ENCODE measurements around the gene LGI4. TPM values are rescaled to one million over a fixed set of nuclear protein-coding genes. Genes with fewer than 3 reads are reported as not detected.

Gene LGI4
- total and polyA plus RNA-seq, 2 donors from 2014 or later, result 5.1 to 7.5 TPM

DNA sequence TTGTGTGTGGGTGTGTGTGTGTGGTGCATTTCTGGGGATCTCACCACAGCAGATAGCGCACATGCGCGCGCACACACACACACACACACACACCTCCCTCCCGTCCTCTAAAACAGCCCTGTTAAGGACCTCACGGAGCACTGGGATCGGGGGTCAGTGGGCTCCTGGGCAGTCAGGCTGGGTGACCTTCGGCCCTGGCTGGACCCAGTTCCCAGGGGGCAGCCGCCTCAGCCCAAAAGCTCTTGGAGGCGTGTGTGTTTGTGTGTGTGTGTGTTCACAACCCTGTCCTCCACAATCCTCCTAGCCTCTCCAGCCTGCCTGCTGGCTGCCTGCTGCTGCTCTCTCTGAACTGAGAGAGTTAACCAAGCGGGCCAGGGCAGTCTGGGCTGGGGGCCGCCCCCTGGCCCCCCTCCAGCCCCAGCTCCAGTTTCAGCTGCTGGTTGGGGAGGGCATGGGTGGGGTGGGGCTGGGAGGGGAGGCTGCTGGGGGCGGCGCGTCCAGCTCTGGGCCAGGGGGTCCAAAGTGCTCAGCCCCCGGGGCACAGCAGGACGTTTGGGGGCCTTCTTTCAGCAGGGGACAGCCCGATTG is 3.5 kb upstream of the LGI4 start, which contains the start of gene FXYD1:
Gene FXYD1 (plus strand): TSS at position 520 of the 588 bp plus-strand sequence. CDS start 1,256 bp downstream, outside the sequence.
- intact Hi-C loops (cut with DNase I), result no loop called here
- H3K36me3 ChIP-seq (ENCODE audit: control insufficient read depth in 2 of 3, insufficient read depth in 3 of 3, low read length in 3 of 3), result no peaks in the 10 kb centered on the region
- H3K9ac ChIP-seq (ENCODE audit: low read length in 3 of 3), result peak within 1 kb of the TSS in 1 of 3 donors; percentile 58
- H3K9me3 ChIP-seq (ENCODE audit: control insufficient read depth in 2 of 3, insufficient read depth in 1 of 3, low read length in 3 of 3), result no peaks in the 10 kb centered on the region
- peak within 1 kb of the TSS; percentile 18 to 61 (median 35) for H3K4me3 ChIP-seq (ENCODE audit: low read length in 3 of 3)
- DNase-seq (peak in 4 of 5 donors; percentile 60 to 88 (median 75)), FAIRE-seq (no peak)
- H3K27ac ChIP-seq (ENCODE audit: low read depth in 2 of 2, low read length in 2 of 2), result peak within 1 kb of the TSS; percentile 83 to 84
- H3K27me3 ChIP-seq (ENCODE audit: control insufficient read depth, insufficient read depth, low read length), result no peaks in the 10 kb centered on the region
- peaks cover 0 to 14% (median 4%) of the 10 kb centered on the region in 3 donors for H3K4me1 ChIP-seq (ENCODE audit: control insufficient read depth in 2 of 3, insufficient read depth in 2 of 3, low read depth in 1 of 3, low read length in 3 of 3)
- TF ChIP-seq, protein P1, sequence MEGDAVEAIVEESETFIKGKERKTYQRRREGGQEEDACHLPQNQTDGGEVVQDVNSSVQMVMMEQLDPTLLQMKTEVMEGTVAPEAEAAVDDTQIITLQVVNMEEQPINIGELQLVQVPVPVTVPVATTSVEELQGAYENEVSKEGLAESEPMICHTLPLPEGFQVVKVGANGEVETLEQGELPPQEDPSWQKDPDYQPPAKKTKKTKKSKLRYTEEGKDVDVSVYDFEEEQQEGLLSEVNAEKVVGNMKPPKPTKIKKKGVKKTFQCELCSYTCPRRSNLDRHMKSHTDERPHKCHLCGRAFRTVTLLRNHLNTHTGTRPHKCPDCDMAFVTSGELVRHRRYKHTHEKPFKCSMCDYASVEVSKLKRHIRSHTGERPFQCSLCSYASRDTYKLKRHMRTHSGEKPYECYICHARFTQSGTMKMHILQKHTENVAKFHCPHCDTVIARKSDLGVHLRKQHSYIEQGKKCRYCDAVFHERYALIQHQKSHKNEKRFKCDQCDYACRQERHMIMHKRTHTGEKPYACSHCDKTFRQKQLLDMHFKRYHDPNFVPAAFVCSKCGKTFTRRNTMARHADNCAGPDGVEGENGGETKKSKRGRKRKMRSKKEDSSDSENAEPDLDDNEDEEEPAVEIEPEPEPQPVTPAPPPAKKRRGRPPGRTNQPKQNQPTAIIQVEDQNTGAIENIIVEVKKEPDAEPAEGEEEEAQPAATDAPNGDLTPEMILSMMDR (IDR thresholded peaks at IDR 0.05; ENCODE audit: borderline replicate concordance, extremely low read depth, insufficient read depth), result no peak

DNA sequence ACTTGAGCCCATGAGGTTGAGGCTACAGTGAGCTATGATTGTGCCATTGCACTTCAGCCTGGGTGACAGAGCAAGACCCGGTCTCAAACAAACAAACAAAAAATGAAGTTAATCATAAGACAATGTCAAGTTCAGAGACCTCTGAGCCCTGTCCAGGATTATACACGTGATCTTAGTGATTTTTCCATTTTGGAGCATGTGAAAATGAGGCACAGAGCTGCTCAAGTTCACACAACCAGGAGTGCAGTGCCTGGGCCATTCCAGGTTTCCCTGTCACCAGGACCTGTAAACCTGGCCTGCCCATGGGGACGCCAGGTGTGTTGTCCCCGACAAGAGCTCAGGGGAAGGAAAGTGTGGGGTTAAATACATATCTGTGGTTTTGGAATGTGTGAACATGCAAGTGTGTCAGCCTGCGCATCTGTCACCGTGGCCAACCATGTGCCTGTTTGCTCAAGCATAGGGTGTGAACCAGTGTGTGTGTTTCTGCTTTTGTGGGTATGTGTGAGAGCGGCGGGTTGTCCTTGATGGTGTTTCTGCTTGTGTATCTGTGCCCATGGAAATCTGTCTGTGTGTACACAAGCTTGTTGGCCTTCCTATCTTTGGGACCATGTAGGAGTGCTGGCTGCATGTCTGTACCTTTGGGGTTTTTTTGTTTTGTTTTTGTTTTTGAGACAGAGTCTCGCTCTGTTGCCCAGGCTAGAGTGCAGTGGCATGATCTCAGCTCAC is 2.3 kb upstream of the LGI4 start:
- Histone ChIP-seq H3K36me3 (ENCODE audit: control insufficient read depth in 2 of 3, insufficient read depth in 3 of 3, low read length in 3 of 3) (no peaks in the 10 kb centered on the region), H3K27me3 (ENCODE audit: control insufficient read depth, insufficient read depth, low read length) (no peaks in the 10 kb centered on the region), H3K4me1 (ENCODE audit: control insufficient read depth in 2 of 3, insufficient read depth in 2 of 3, low read depth in 1 of 3, low read length in 3 of 3) (peaks cover 0 to 12% (median 4%) of the 10 kb centered on the region in 3 donors), H3K4me3 (ENCODE audit: low read length in 3 of 3) (no peak overlapping the region), H3K9ac (ENCODE audit: low read length in 3 of 3) (no peak overlapping the region), H3K27ac (ENCODE audit: low read depth in 2 of 2, low read length in 2 of 2) (no peak overlapping the region), H3K9me3 (ENCODE audit: control insufficient read depth in 2 of 3, insufficient read depth in 1 of 3, low read length in 3 of 3) (no peaks in the 10 kb centered on the region)
- DNase-seq (no peak), FAIRE-seq (no peak)
- intact Hi-C loops (cut with DNase I), result no loop called here
- TF ChIP-seq, protein P1 (IDR thresholded peaks at IDR 0.05; ENCODE audit: borderline replicate concordance, extremely low read depth, insufficient read depth), result no peak

DNA sequence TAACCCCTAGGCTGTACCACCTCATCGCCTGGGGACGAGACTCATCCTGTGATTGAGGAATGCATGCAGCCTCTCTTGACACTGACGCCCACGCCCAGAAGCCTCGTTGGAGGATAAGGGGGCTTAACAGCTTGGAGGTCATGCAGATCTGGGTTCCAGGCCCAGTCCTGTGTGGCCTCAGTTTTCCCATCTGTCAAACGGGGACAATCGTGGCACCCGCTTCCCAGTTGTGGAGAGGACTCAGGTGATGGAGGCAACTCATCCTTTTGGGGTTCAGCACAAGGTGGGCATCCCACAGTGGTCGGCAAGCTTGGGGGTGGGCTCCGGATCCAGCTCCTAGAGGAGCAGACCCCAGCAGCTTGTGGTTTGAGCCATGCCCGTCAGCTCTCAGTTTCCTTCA is 1.4 kb upstream of the LGI4 start:
- Histone ChIP-seq H3K9me3 (ENCODE audit: control insufficient read depth in 2 of 3, insufficient read depth in 1 of 3, low read length in 3 of 3) (no peaks in the 10 kb centered on the region), H3K27ac (ENCODE audit: low read depth in 2 of 2, low read length in 2 of 2) (no peak overlapping the region), H3K4me3 (ENCODE audit: low read length in 3 of 3) (no peak overlapping the region), H3K4me1 (ENCODE audit: control insufficient read depth in 2 of 3, insufficient read depth in 2 of 3, low read depth in 1 of 3, low read length in 3 of 3) (peaks cover 0 to 9% (median 4%) of the 10 kb centered on the region in 3 donors), H3K9ac (ENCODE audit: low read length in 3 of 3) (no peak overlapping the region), H3K27me3 (ENCODE audit: control insufficient read depth, insufficient read depth, low read length) (no peaks in the 10 kb centered on the region), H3K36me3 (ENCODE audit: control insufficient read depth in 2 of 3, insufficient read depth in 3 of 3, low read length in 3 of 3) (no peaks in the 10 kb centered on the region)
- intact Hi-C loops (cut with DNase I), result no loop called here
- DNase-seq (no peak), FAIRE-seq (no peak)
- TF ChIP-seq, protein P1 (IDR thresholded peaks at IDR 0.05; ENCODE audit: borderline replicate concordance, extremely low read depth, insufficient read depth), result no peak

Data from kidney (tissue), 14 donors.